Kidney capillary endothelial cell (primary cell): ENCODE data around the gene WDR33.

Experiments
- DNase-seq: peaks from one replicate; pipeline ENCODE4 v3.0.0-alpha.2; 2018; ENCODE audit warnings: low spot score

The WDR33 gene

DNA sequence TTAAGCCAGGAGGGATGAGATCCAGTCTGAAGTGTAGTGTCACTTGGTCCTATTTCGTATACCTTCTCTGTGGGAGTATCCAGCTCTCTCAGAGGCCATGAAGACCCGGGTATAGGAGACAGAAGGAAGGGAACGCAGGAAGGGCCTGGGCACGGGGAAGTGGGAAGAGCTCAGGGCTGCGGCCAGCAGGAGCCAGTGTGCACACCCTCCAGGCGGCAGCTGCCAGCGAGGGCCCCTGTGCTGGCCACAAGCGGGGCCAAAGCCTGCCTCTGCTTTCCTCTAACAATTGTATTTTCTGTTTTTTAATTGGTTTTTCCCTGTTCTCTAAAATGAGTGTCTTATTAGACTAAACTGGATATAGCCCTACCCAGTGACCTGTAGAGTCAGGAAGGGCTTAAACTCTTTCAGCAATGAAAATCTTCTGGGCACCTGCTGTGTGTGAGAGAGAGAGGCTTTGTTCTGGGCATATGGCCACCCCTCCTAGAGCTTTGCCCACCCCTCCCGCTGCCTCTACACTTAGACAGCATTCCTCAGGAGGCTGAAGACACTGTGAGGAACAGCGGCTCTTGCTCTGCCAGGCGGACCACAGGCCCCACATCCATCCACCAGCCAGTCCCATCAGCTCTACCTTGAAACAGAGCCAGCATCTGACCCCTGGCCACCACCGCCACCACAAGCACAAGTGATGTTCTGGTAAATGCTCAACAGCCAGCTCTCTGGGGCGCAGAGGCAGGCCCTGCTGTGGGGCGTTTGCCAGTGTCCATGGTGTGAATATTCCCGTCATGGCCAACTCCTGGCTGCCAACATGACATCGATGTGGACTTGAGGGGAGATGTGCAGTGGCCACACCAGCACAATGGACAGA, 155.5 kb downstream of the WDR33 start:
- DNase-seq = no peak

DNA sequence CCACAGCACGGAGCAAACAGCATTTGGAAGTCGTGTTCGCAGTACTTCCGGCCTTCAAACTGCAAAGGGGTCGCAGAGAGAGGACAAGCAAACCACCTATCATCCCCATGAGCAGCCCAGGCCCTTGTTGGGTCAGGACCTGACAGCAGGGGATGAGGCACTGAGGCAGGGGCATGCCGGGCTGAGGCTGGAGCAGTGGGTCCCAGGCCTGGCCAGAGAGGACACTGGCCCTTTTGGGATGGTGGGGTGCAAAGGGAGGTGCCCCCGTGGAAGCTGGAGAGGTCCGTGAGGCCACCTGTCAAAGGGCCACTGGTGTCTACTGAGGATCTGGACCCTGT, 156.2 kb downstream of the WDR33 start:
- DNase-seq = no peak

DNA sequence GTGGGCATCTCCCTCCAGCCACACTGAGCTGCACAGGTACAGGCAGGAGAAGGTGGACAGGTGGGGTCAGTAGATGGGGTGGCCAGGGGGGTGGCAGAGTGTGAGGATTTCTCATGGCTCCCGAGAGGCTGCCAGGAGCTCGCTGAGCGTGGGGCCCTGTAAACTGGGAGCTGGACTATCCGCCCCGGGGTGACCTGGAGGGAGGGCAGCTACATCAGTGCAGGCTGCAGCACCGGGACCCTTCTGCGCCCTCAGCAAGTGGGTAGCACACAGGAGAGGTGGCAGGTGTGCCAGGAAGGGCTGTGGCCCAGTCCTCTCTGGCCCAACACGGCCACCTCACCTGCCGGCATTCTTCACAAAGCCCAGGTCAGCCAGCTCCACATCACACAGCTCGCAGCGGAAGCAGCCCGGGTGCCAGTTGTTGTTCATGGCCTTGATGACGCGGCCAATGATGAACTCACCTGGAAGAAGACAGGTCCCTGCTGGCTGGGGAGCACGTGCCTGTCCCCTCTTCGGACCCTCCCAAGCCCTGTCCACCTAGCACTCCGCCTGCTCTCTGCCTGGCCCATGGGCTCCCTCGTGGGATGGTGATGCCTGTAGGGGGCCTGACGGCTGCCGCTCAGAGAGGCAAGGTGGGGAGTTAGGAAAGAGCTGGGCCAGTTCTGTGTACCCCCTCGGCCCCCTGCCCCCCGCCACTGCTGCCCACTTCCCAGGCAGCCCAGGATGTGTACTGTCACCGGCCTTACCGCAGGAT, 156.7 kb downstream of the WDR33 start:
- DNase-seq = no peak

DNA sequence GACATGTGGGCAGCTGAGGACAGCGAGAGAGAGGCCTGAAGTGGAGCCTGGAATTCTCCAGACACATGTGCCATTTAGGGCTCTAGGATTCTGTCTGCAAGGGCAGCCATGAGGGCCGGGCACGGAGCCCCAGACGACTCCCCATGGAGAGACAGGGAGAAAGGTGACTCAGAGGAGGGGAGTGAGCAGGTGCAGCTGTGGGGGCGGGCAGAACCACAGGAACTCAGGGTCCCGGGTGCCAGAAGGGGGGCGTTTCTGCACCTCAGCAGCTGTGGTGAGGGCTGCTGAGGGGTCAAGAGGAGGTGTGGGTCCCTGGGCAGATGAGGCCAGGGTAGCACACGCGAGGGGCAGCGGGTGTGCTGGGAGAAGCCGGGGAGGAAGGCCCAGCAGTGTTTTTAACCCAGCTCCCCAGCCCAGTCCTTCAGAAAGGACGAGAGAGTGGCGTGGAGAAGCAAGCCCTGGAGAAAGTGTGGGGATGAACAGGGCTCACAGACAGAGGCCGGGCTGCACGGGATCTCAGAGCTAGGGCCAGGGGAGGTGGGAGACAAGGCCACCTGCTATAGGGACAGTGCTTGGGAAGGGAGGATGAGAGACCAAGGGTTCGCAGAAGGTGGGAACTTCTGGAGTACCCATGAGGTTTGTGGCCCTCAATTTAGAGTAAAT, 157.4 kb downstream of the WDR33 start:
- DNase-seq = no peak

DNA sequence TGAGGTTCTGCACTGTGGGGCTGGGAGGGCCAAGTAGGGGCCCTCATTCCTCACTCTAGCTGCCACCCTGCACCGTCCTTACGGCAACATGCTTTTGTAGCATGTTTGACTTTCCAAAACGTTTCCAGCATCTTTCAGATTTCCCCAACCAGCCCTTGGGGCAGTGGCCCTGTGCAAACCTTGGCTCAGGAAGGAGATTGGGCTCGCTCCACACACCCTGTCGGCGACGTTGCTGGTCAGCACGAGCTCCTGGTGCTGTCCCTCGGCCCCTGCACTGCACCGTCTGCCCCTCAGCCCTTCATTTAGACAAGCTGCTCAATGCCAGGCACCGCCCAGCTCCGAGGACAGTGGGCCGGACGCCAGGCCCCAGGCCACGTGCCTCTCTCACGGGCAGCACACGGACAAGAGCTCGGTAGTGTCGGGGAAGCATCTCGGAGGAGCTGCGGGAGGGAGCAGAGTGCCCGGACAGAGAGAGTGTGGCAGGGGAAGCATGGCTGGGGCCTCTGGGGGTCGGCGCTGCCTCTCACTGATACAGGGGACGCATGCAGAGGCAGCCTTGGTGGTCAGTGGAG, 158.1 kb downstream of the WDR33 start:
- no peak for DNase-seq

DNA sequence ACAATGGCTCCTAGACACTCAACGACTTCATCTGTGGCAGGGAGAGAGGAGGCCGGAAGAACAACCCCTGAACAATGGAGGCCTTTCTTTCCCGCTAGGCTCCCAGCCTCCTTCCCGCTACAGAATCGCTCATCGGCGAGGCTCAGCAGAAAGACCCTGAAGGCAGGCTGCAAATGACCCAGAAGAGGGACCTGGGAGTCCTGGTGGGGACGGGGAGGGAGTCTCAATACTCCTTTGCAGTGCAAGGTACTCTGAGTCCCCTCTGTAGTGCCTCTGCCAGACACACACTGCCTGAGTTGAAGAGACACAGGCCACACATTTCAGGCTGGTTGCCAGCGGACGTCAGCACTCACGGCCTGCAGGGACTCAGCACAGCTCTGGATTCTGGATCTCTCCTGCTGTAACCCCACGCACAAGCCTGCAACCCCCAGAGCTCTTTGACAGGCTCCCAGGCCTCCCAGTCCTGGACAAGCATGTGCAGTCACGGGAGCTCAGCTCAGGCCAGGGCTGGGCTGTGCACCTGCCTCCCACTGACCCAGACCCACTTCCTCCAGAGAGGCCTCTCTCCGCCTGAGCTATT, 158.9 kb downstream of the WDR33 start:
- DNase-seq = no peak

DNA sequence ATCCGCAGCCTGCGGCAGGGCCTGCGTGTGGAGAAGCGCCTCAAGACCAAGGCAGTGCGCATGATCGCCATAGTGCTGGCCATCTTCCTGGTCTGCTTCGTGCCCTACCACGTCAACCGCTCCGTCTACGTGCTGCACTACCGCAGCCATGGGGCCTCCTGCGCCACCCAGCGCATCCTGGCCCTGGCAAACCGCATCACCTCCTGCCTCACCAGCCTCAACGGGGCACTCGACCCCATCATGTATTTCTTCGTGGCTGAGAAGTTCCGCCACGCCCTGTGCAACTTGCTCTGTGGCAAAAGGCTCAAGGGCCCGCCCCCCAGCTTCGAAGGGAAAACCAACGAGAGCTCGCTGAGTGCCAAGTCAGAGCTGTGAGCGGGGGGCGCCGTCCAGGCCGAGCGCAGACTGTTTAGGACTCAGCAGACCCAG, 159.6 kb downstream of the WDR33 start:
- no peak for DNase-seq
